Measurements from ENCODE around the gene KNG1. TPM values are rescaled to one million over a fixed set of nuclear protein-coding genes. Genes with fewer than 3 reads are reported as not detected.
"Not testable (repeated sequence)": the region's sequence is repeated elsewhere in the genome, so short reads cannot be mapped to it uniquely, and the experiment has no call there.

KNG1 gene
- total RNA-seq, 6 experiments from 2014 or later: 432 to 1,537 (median 1,171) TPM

GRCh38 chr3:186694288-186695032 is 22.7 kb upstream of the KNG1 start:
- ATAC-seq: no peak
- H3K4me3 ChIP-seq: no peak overlapping the region
- 81% methylated on average over 4 of the region's 6 CpGs for WGBS (ENCODE audit: insufficient coverage, low coverage, low lambda C conversion rate, missing lambda C conversion rate)
- no peaks in the 10 kb centered on the region for H3K27me3 ChIP-seq
- intact Hi-C loops (cut with DNase I): no loop called here
- no peaks in the 10 kb centered on the region for H3K4me1 ChIP-seq
- TF ChIP-seq POLR2A (IDR thresholded peaks at IDR 0.05): no peak
- TF ChIP-seq CTCF (IDR thresholded peaks at IDR 0.05): no peak
- DNase-seq: no peak
- no peaks in the 10 kb centered on the region for H3K9me3 ChIP-seq
- H3K36me3 ChIP-seq: no peaks in the 10 kb centered on the region
- no peak overlapping the region for H3K27ac ChIP-seq

GRCh38 chr3:186696522-186696921 is 20.6 kb upstream of the KNG1 start:
- DNase-seq (no peak), ATAC-seq (no peak)
- no peaks in the 10 kb centered on the region for H3K4me1 ChIP-seq
- intact Hi-C loops (cut with DNase I): no loop called here
- no peaks in the 10 kb centered on the region for H3K9me3 ChIP-seq
- no peaks in the 10 kb centered on the region for H3K36me3 ChIP-seq
- no peak overlapping the region for H3K4me3 ChIP-seq
- 100% methylated on average over 1 of the region's 2 CpGs for WGBS (ENCODE audit: insufficient coverage, low coverage, low lambda C conversion rate, missing lambda C conversion rate)
- no peak for TF ChIP-seq CTCF (IDR thresholded peaks at IDR 0.05)
- TF ChIP-seq POLR2A (IDR thresholded peaks at IDR 0.05): no peak
- no peaks in the 10 kb centered on the region for H3K27me3 ChIP-seq
- H3K27ac ChIP-seq: no peak overlapping the region

GRCh38 chr3:186697510-186697909 is 19.6 kb upstream of the KNG1 start:
- H3K9me3 ChIP-seq: no peaks in the 10 kb centered on the region
- H3K27me3 ChIP-seq: no peaks in the 10 kb centered on the region
- no peaks in the 10 kb centered on the region for H3K36me3 ChIP-seq
- 50% methylated on average over 2 of the region's 4 CpGs for WGBS (ENCODE audit: insufficient coverage, low coverage, low lambda C conversion rate, missing lambda C conversion rate)
- no peak for DNase-seq
- no peak overlapping the region for H3K27ac ChIP-seq
- TF ChIP-seq CTCF (IDR thresholded peaks at IDR 0.05) (no peak), POLR2A (IDR thresholded peaks at IDR 0.05) (no peak)
- H3K4me1 ChIP-seq: no peaks in the 10 kb centered on the region
- no peak overlapping the region for H3K4me3 ChIP-seq
- no peak for ATAC-seq
- intact Hi-C loops (cut with DNase I): no loop called here

- Histone ChIP-seq H3K9me3 (no peaks in the 10 kb centered on the region), H3K27ac (no peak overlapping the region), H3K4me3 (no peak overlapping the region), H3K36me3 (no peaks in the 10 kb centered on the region), H3K27me3 (no peaks in the 10 kb centered on the region), H3K4me1 (no peaks in the 10 kb centered on the region)
- no peak for TF ChIP-seq CTCF (IDR thresholded peaks at IDR 0.05)
- TF ChIP-seq POLR2A (IDR thresholded peaks at IDR 0.05): no peak
- intact Hi-C loops (cut with DNase I): no loop called here
- DNase-seq (no peak), ATAC-seq (no peak)
- WGBS (ENCODE audit: insufficient coverage, low coverage, low lambda C conversion rate, missing lambda C conversion rate): 90% methylated on average over 2 of the region's 3 CpGs
These were observed 16.9 kb upstream of the KNG1 start for GRCh38 chr3:186700267-186700666.

- DNase-seq; ATAC-seq; intact Hi-C loops (cut with DNase I): not testable (repeated sequence)
These were observed 14.7 kb upstream of the KNG1 start for GRCh38 chr3:186702451-186702850.

More at GRCh38 chr3:186702451-186702850, 14.7 kb upstream of the KNG1 start:
- not testable (repeated sequence) for H3K27ac ChIP-seq, H3K4me3 ChIP-seq, H3K4me1 ChIP-seq, H3K36me3 ChIP-seq, H3K27me3 ChIP-seq, H3K9me3 ChIP-seq
